AG04449 (cell line): ENCODE data around the gene MRPS18A.

ENCODE experiments used
- CTCF ChIA-PET: fragments of 350-600 bp; formaldehyde crosslinking; extraction: SDS; loops from one replicate; lab custom pipeline; 2021; ENCODE audit warnings: antibody characterized with exemption; lab: Yijun Ruan, JAX
- POLR2A ChIA-PET: fragments of 400-600, 350-600 bp; formaldehyde crosslinking; extraction: SDS; loops from one replicate; lab custom pipeline; 2020; ENCODE audit warnings: antibody characterized with exemption, inconsistent platforms; lab: Yijun Ruan, JAX
- DNase-seq: peaks from one replicate; pipeline ENCODE4 v3.0.0-alpha.2; 2010; ENCODE audit warnings: low read depth, low spot score
- H3K4me3 ChIP-seq: 2 replicates; pipeline ENCODE4 v1.5.1; 2011; ENCODE audit warnings: low read depth, mild to moderate bottlenecking, control low read depth, low read length
- CTCF ChIP-seq: IDR thresholded peaks from one replicate; pipeline ENCODE4 v1.5.1; 2011; ENCODE audit warnings: mild to moderate bottlenecking, moderate library complexity, low read length, control low read depth, inconsistent platforms; ENCODE audit not compliant: insufficient read depth; ENCODE audit errors: missing control alignments

The MRPS18A gene

GRCh38 chr6:43720999-43721398 lies 33.4 kb upstream of the MRPS18A start:
- DNase-seq, result no peak
- TF ChIP-seq CTCF, result no peak
- CTCF ChIA-PET, result interaction anchor here (1.2 to 7.5 kb wide), 4 partner anchors 8 to 355 kb away, joined by 3 to 187 read pairs (median 20); partner anchors contain the start of gene VEGFA
- no peak overlapping the region for H3K4me3 ChIP-seq
- POLR2A ChIA-PET, result interaction anchor here (0.6 kb wide), 1 partner anchor 205 kb away, joined by 3 read pairs; no protein-coding TSS in a partner anchor

- no peak overlapping the region for H3K4me3 ChIP-seq
- ChIA-PET POLR2A (no interaction called here), CTCF (interaction anchor here (0.7 to 7.5 kb wide), 6 partner anchors 9 to 357 kb away, joined by 3 to 187 read pairs (median 4); no protein-coding TSS in a partner anchor)
- no peak for TF ChIP-seq CTCF
- no peak for DNase-seq
These were observed 31.9 kb upstream of the MRPS18A start for GRCh38 chr6:43719511-43719910.

GRCh38 chr6:43718387-43719105 lies 31.0 kb upstream of the MRPS18A start:
- CTCF ChIA-PET, result interaction anchor here (0.6 to 7.5 kb wide), 4 partner anchors 10 to 358 kb away, joined by 3 to 187 read pairs (median 4); no protein-coding TSS in a partner anchor
- POLR2A ChIA-PET, result no interaction called here
- no peak for DNase-seq
- no peak for TF ChIP-seq CTCF
- no peak overlapping the region for H3K4me3 ChIP-seq

GRCh38 chr6:43717822-43718221 lies 30.2 kb upstream of the MRPS18A start:
- POLR2A ChIA-PET, result no interaction called here
- no peak for TF ChIP-seq CTCF
- CTCF ChIA-PET, result no interaction called here

GRCh38 chr6:43717389-43717788 lies 29.8 kb upstream of the MRPS18A start:
- TF ChIP-seq CTCF, result no peak
- no peak for DNase-seq
- ChIA-PET POLR2A (no interaction called here), CTCF (no interaction called here)
- H3K4me3 ChIP-seq, result no peak overlapping the region

More at GRCh38 chr6:43717822-43718221, 30.2 kb upstream of the MRPS18A start:
- no peak overlapping the region for H3K4me3 ChIP-seq
- no peak for DNase-seq

GRCh38 chr6:43716099-43716498 lies 28.5 kb upstream of the MRPS18A start:
- H3K4me3 ChIP-seq, result no peak overlapping the region
- no peak for DNase-seq
- CTCF ChIA-PET, result interaction anchor here (1.2 to 2.5 kb wide), 2 partner anchors 8 to 358 kb away, joined by 3 to 19 read pairs; no protein-coding TSS in a partner anchor
- no peak for TF ChIP-seq CTCF
- POLR2A ChIA-PET, result no interaction called here
